Smooth muscle cell (in vitro differentiated cells): Measurements from ENCODE around the gene NMT1. TPM values are rescaled to one million over a fixed set of nuclear protein-coding genes. Genes with fewer than 3 reads are reported as not detected.
A peak's percentile ranks its signal among the peaks of the same experiment; 100 is the strongest.

ENCODE experiments used
- DNase-seq: peaks from one replicate; lab custom pipeline; 2025; ENCODE audit not compliant: unreplicated experiment; lab: John Stamatoyannopoulos, UW
- H2AFZ ChIP-seq: fragments of 200-600 bp; sonication (generic); 2 replicates; pipeline ENCODE4 v1.6.0; 2016; ENCODE audit warnings: antibody characterized with exemption, low read depth, mild to moderate bottlenecking
- H3F3A ChIP-seq: fragments of 200-600 bp; sonication (generic); 2 replicates; pipeline ENCODE4 v1.6.0; 2017; ENCODE audit warnings: antibody characterized with exemption, low read depth
- H3K27ac ChIP-seq: fragments of 200-600 bp; sonication (generic); 2 replicates; pipeline ENCODE4 v1.5.1; 2016; ENCODE audit warnings: low read depth, mild to moderate bottlenecking
- H3K27me3 ChIP-seq: fragments of 200-600 bp; sonication (generic); 2 replicates; pipeline ENCODE4 v1.6.1; 2016; ENCODE audit warnings: low read depth, mild to moderate bottlenecking
- H3K36me3 ChIP-seq: fragments of 200-600 bp; sonication (generic); 2 replicates; pipeline ENCODE4 v1.5.1; 2016; ENCODE audit warnings: low read depth
- H3K4me1 ChIP-seq: fragments of 200-600 bp; sonication (generic); 2 replicates; pipeline ENCODE4 v1.5.1; 2016; ENCODE audit warnings: low read depth
- H3K4me2 ChIP-seq: fragments of 200-600 bp; sonication (generic); 2 replicates; pipeline ENCODE4 v1.6.0; 2016; ENCODE audit warnings: mild to moderate bottlenecking
- H3K4me3 ChIP-seq: fragments of 200-600 bp; sonication (generic); 2 replicates; pipeline ENCODE4 v1.5.1; 2016; ENCODE audit warnings: mild to moderate bottlenecking
- H3K79me2 ChIP-seq: fragments of 200-600 bp; sonication (generic); 2 replicates; pipeline ENCODE4 v1.6.0; 2016; ENCODE audit warnings: low read depth, mild to moderate bottlenecking
- H3K9ac ChIP-seq: fragments of 200-600 bp; sonication (generic); 2 replicates; pipeline ENCODE4 v1.6.0; 2016; ENCODE audit warnings: low read depth
- H3K9me3 ChIP-seq: fragments of 200-600 bp; sonication (generic); replicated peaks from 2 replicates; pipeline ENCODE4 v1.5.1; 2016; ENCODE audit warnings: low read depth
- H4K20me1 ChIP-seq: fragments of 200-600 bp; sonication (generic); 2 replicates; pipeline ENCODE4 v1.6.0; 2016; ENCODE audit warnings: low read depth
- CTCF ChIP-seq: fragments of 200-600 bp; sonication (generic); IDR thresholded peaks from 2 replicates; pipeline ENCODE4 v1.5.1; 2017; ENCODE audit warnings: borderline replicate concordance, mild to moderate bottlenecking, antibody characterized with exemption; ENCODE audit not compliant: insufficient read depth, poor library complexity, severe bottlenecking
- WGBS: methylation state at CpG from one replicate; pipeline ENCODE4 v1.1.7; 2016; ENCODE audit warnings: low lambda C conversion rate; 5-methylcytosine and 5-hydroxymethylcytosine counted together
- polyA plus RNA-seq: library from polyadenylated mRNA; unstranded; fragments of >200 nt; fragmentation: Nextera tagmentation; extraction: Ambion mirVana; gene quantifications from 2 replicates; pipeline ENCODE4 v1.2.1, GENCODE V29; 2016
- total RNA-seq: library from RNA; depleted of rRNA; stranded (reverse); fragments of >200 nt; gene quantifications from 2 replicates; pipeline ENCODE4 v1.2.3, GENCODE V29; 2014

Gene NMT1
- total and polyA plus RNA-seq, 2 experiments from 2014 or later = 87.6 to 105 TPM

GRCh38 chr17:45127548-45128300, 66.6 kb downstream of the NMT1 start:
- Histone ChIP-seq H3K9me3 (no peaks in the 10 kb centered on the region), H3K4me2 (peak overlapping the region; percentile 72), H3K36me3 (no peaks in the 10 kb centered on the region), H3K9ac (peak overlapping the region; percentile 71), H3K79me2 (peaks cover 68% of the 10 kb centered on the region), H4K20me1 (no peaks in the 10 kb centered on the region), H3K4me1 (peaks cover 20% of the 10 kb centered on the region), H2AFZ (no peak overlapping the region), H3K4me3 (no peak overlapping the region), H3K27me3 (no peaks in the 10 kb centered on the region), H3K27ac (peak overlapping the region; percentile 96), H3F3A (peaks cover 19% of the 10 kb centered on the region)
- 58% methylated on average over 10 of the region's 20 CpGs for WGBS
- no peak for TF ChIP-seq CTCF
- DNase-seq = no peak

- Histone ChIP-seq H4K20me1 (no peaks in the 10 kb centered on the region), H2AFZ (no peak overlapping the region), H3K9me3 (no peaks in the 10 kb centered on the region), H3K79me2 (peaks cover 63% of the 10 kb centered on the region), H3F3A (peaks cover 19% of the 10 kb centered on the region), H3K27me3 (no peaks in the 10 kb centered on the region), H3K4me1 (peaks cover 20% of the 10 kb centered on the region), H3K4me2 (peak overlapping the region; percentile 72), H3K27ac (peak overlapping the region; percentile 96), H3K4me3 (no peak overlapping the region), H3K36me3 (no peaks in the 10 kb centered on the region), H3K9ac (peak overlapping the region; percentile 71)
- no peak for DNase-seq
- WGBS = 87% methylated on average over 5 of the region's 5 CpGs
- TF ChIP-seq CTCF = no peak
These were observed 67.2 kb downstream of the NMT1 start for GRCh38 chr17:45128331-45128730.

GRCh38 chr17:45128989-45129388, 67.9 kb downstream of the NMT1 start:
- Histone ChIP-seq H3K9ac (peak overlapping the region; percentile 71), H4K20me1 (no peaks in the 10 kb centered on the region), H2AFZ (no peak overlapping the region), H3K4me3 (no peak overlapping the region), H3K9me3 (no peaks in the 10 kb centered on the region), H3F3A (peaks cover 19% of the 10 kb centered on the region), H3K36me3 (no peaks in the 10 kb centered on the region), H3K4me2 (peak overlapping the region; percentile 72), H3K27me3 (no peaks in the 10 kb centered on the region), H3K79me2 (peaks cover 58% of the 10 kb centered on the region), H3K4me1 (peaks cover 20% of the 10 kb centered on the region), H3K27ac (peak overlapping the region; percentile 96)
- 98% methylated on average over 2 of the region's 2 CpGs for WGBS
- no peak for TF ChIP-seq CTCF
- DNase-seq = no peak
